Panc1 (cell line): ENCODE data around the gene MRPL54. TPM values are rescaled to one million over a fixed set of nuclear protein-coding genes. Genes with fewer than 3 reads are reported as not detected.

Experiments used
- ATAC-seq: fragments of 200-7000 bp; cut with Tn5 transposase; 2 replicates; pipeline ENCODE4 v1.9.1; 2020; ENCODE audit warnings: mild to moderate bottlenecking, moderate library complexity
- BruUV-seq: library from RNA; stranded (reverse); fragments of 400-500 nt; replicated peaks from 2 replicates; lab custom pipeline; 2021; lab: Mats Ljungman, UMichigan
- CTCF ChIA-PET: fragments of 300-600 bp; sonication (Branson Sonifier 250); formaldehyde crosslinking; loops from one replicate; lab custom pipeline; 2022; ENCODE audit warnings: antibody characterized with exemption; lab: Charles Lee
- POLR2A ChIA-PET: fragments of 300-600 bp; sonication (Branson Sonifier 250); formaldehyde crosslinking; loops from one replicate; lab custom pipeline; 2022; ENCODE audit warnings: antibody characterized with exemption; lab: Charles Lee
- DNase-seq: peaks from one replicate; pipeline ENCODE4 v3.0.0-alpha.2; 2010; ENCODE audit warnings: low read depth, low spot score
- H3K27ac ChIP-seq: 2 replicates; pipeline ENCODE4 v1.5.1; 2011; ENCODE audit warnings: mild to moderate bottlenecking, low read length, inconsistent platforms
- H3K27me3 ChIP-seq: fragments of 200-500 bp; sonication (Bioruptor generic); 2 replicates; pipeline ENCODE4 v1.6.0; 2014; ENCODE audit warnings: low read length, inconsistent platforms; ENCODE audit not compliant: control insufficient read depth, insufficient read depth
- H3K36me3 ChIP-seq: fragments of 200-500 bp; sonication (Bioruptor generic); 2 replicates; pipeline ENCODE4 v1.5.1; 2014; ENCODE audit warnings: inconsistent platforms, mild to moderate bottlenecking, low read length, moderate library complexity; ENCODE audit not compliant: control insufficient read depth, insufficient read depth
- H3K4me1 ChIP-seq: 2 replicates; pipeline ENCODE4 v1.5.1; 2011; ENCODE audit warnings: inconsistent platforms, mild to moderate bottlenecking, low read length, moderate library complexity; ENCODE audit not compliant: control insufficient read depth, insufficient read depth
- H3K4me3 ChIP-seq, 2 experiments: 2 replicates each; pipeline ENCODE4 v1.5.1; 2011 to 2012; ENCODE audit warnings: low read depth in 2 of 2, low read length in 2 of 2, mild to moderate bottlenecking in 2 of 2, inconsistent platforms in 1 of 2, moderate library complexity in 1 of 2
- H3K9me3 ChIP-seq: fragments of 200-500 bp; sonication (Bioruptor generic); 2 replicates; pipeline ENCODE4 v1.5.1; 2014; ENCODE audit warnings: low read depth, mild to moderate bottlenecking, inconsistent platforms, low read length, moderate library complexity; ENCODE audit not compliant: control insufficient read depth, insufficient read depth
- CTCF ChIP-seq: fragments of 450-650 bp; IDR thresholded peaks from 2 replicates; pipeline ENCODE4 v1.5.1; 2017; ENCODE audit warnings: mild to moderate bottlenecking
- POLR2AphosphoS5 ChIP-seq: IDR thresholded peaks from 2 replicates; pipeline ENCODE4 v1.6.1; 2012; ENCODE audit warnings: mild to moderate bottlenecking, low read depth, low read length, moderate library complexity
- REST ChIP-seq, 2 experiments: IDR thresholded peaks; 2 replicates each; pipeline ENCODE4 v1.6.1; 2011 to 2012; ENCODE audit warnings: low read depth in 2 of 2, control low read depth in 1 of 2, low read length in 1 of 2, mild to moderate bottlenecking in 1 of 2, moderate library complexity in 1 of 2; ENCODE audit not compliant: insufficient read depth in 1 of 2
- SIN3A ChIP-seq: IDR thresholded peaks from 2 replicates; pipeline ENCODE4 v1.6.1; 2012; ENCODE audit warnings: low read depth, mild to moderate bottlenecking, low read length, moderate library complexity, borderline replicate concordance; ENCODE audit not compliant: insufficient read depth
- TCF7L2 ChIP-seq: IDR thresholded peaks from 2 replicates; pipeline ENCODE4 v1.6.1; 2011; ENCODE audit warnings: mild to moderate bottlenecking, low read depth, low read length, inconsistent platforms
- in situ Hi-C: cut with HindIII; loops from 2 replicates; pipeline ENCODE4 v1.10.0; 2016; ENCODE audit warnings: low sequenced_read_pairs, low pct_unique_long_range_greater_than_20kb
- intact Hi-C: fragments of 100-400 bp; cut with micrococcal nuclease; formaldehyde crosslinking; loops from one replicate; pipeline ENCODE4 v1.10.0; 2022; ENCODE audit not compliant: unreplicated experiment
- total RNA-seq: library from RNA; stranded (reverse); gene quantifications from one replicate; pipeline ENCODE4 v1.2.1, GENCODE V29; 2021; ENCODE audit not compliant: unreplicated experiment

MRPL54 gene
- total RNA-seq, 1 experiment from 2014 or later, result 42.8 TPM

- in situ Hi-C loops, result no loop called here
- intact Hi-C loops, result no loop called here
- ATAC-seq (no peak), DNase-seq (no peak)
- no peak for TF ChIP-seq POLR2AphosphoS5
- TF ChIP-seq SIN3A, result no peak
- no peak for TF ChIP-seq CTCF
- no peak for TF ChIP-seq TCF7L2
- TF ChIP-seq REST (IDR thresholded peaks at IDR 0.05; ENCODE audit: insufficient read depth in 1 of 2, low read depth in 2 of 2, low read length in 1 of 2), result no peak
- no peak overlapping the region for H3K27ac ChIP-seq
- ChIA-PET CTCF (interaction anchor here (0.6 kb wide), 1 partner anchor 83 kb away, joined by 3 read pairs; no protein-coding TSS in a partner anchor), POLR2A (no interaction called here)
- no peaks in the 10 kb centered on the region for H3K4me1 ChIP-seq
- H3K36me3 ChIP-seq, result no peaks in the 10 kb centered on the region
- H3K4me3 ChIP-seq, result no peak overlapping the region
- BruUV-seq, result no TSS peak
- no peaks in the 10 kb centered on the region for H3K27me3 ChIP-seq
- no peaks in the 10 kb centered on the region for H3K9me3 ChIP-seq
Measured at GRCh38 chr19:3775374-3775711, 12.9 kb downstream of the MRPL54 start.

GRCh38 chr19:3775831-3776230 lies 13.3 kb downstream of the MRPL54 start:
- intact Hi-C loops (no loop called here), in situ Hi-C loops (no loop called here)
- BruUV-seq, result no TSS peak
- POLR2A ChIA-PET, result no interaction called here
- no peak for DNase-seq
- Histone ChIP-seq H3K9me3 (no peaks in the 10 kb centered on the region), H3K36me3 (no peaks in the 10 kb centered on the region), H3K4me1 (no peaks in the 10 kb centered on the region), H3K27me3 (no peaks in the 10 kb centered on the region), H3K27ac (no peak overlapping the region), H3K4me3 (no peak overlapping the region)
- TF ChIP-seq SIN3A, result no peak
- TF ChIP-seq CTCF, result no peak
- TF ChIP-seq REST (IDR thresholded peaks at IDR 0.05; ENCODE audit: insufficient read depth in 1 of 2, low read depth in 2 of 2, low read length in 1 of 2), result no peak
- no peak for TF ChIP-seq TCF7L2
- no peak for TF ChIP-seq POLR2AphosphoS5
- CTCF ChIA-PET, result interaction anchor here (0.6 kb wide), 1 partner anchor 83 kb away, joined by 3 read pairs; no protein-coding TSS in a partner anchor
- no peak for ATAC-seq
